Stomach (tissue), 9 donors: ENCODE data around the gene KIAA0232. TPM values are rescaled to one million over a fixed set of nuclear protein-coding genes. Genes with fewer than 3 reads are reported as not detected.

Experiments used
- DNase-seq, 2 donors: peaks; one replicate each; pipeline versions ENCODE4 v3.0.0 to v3.0.0-alpha.2; 2013 to 2019
- H3K27ac ChIP-seq, 5 donors: fragments of 200-600 bp in 4 of 5; sonication (generic) in 4 of 5; one replicate each; pipeline ENCODE4 v1.5.1; 2013 to 2019; ENCODE audit warnings: mild to moderate bottlenecking in 1 of 5, moderate library complexity in 1 of 5
- H3K27me3 ChIP-seq, 3 donors: fragments of 200-600 bp; sonication (generic); one replicate each; pipeline ENCODE4 v1.5.1; 2017 to 2019; ENCODE audit warnings: mixed run types in 1 of 3
- H3K36me3 ChIP-seq, 4 donors: fragments of 200-600 bp; sonication (generic); 1 replicate in 3 of 4; 2 replicates in 1 of 4; pipeline ENCODE4 v1.5.1; 2016 to 2019
- H3K4me1 ChIP-seq, 4 donors: fragments of 200-600 bp; sonication (generic); one replicate each; pipeline ENCODE4 v1.5.1; 2016 to 2019
- H3K4me3 ChIP-seq, 4 donors: fragments of 200-600 bp; sonication (generic) in 3 of 4; one replicate each; pipeline ENCODE4 v1.5.1; 2016 to 2019; ENCODE audit warnings: mild to moderate bottlenecking in 1 of 4
- H3K9me3 ChIP-seq, 4 donors: fragments of 200-600 bp; sonication (generic); one replicate each; pipeline ENCODE4 v1.5.1; 2016 to 2019
- EP300 ChIP-seq: sonication (generic); formaldehyde crosslinking; IDR thresholded peaks from one replicate; pipeline ENCODE4 v1.6.1; 2017; ENCODE audit warnings: antibody characterized with exemption
- POLR2A ChIP-seq, 4 donors: fragments of 450-650 bp; IDR thresholded peaks; one replicate each; pipeline ENCODE4 v1.6.1; 2016; ENCODE audit warnings: antibody characterized with exemption in 4 of 4, control low read depth in 2 of 4, mild to moderate bottlenecking in 1 of 4, moderate library complexity in 1 of 4
- POLR2AphosphoS5 ChIP-seq, 3 donors: sonication (generic); formaldehyde crosslinking; IDR thresholded peaks; one replicate each; pipeline ENCODE4 v1.6.1; 2016; ENCODE audit warnings: antibody characterized with exemption in 3 of 3
- WGBS, 5 donors: extraction: QIAGEN DNeasy Blood & Tissue Kit in 3 of 5; methylation state at CpG; one replicate each; pipeline versions ENCODE4 v1.1.5 to v1.1.7; 2013 to 2018; 5-methylcytosine and 5-hydroxymethylcytosine counted together
- intact Hi-C: fragments of 100-400 bp; cut with DNase I; formaldehyde crosslinking; loops from one replicate; pipeline ENCODE4 v1.15.1; 2023; ENCODE audit warnings: low total_unique reads
- polyA plus RNA-seq, 3 donors: library from polyadenylated mRNA; stranded (reverse); fragments of 200-250 nt; gene quantifications; one replicate each; pipeline ENCODE4 v1.2.3, GENCODE V29; 2013
- total RNA-seq, 5 donors: library from RNA; depleted of rRNA; stranded (reverse); fragments of >200 nt; gene quantifications; one replicate each; pipeline versions ENCODE4 v1.1.0 to v1.2.3, GENCODE V29; 2014 to 2016
- TF ChIP-seq, protein P1 (sequence below), 7 experiments: fragments of 450-650 bp in 4 of 7; fragments of 200-600 bp in 3 of 7; sonication (generic) in 3 of 7; IDR thresholded peaks; one replicate each; pipeline ENCODE4 v1.5.1; 2016 to 2019; ENCODE audit warnings: antibody characterized with exemption in 7 of 7, control low read depth in 2 of 7, mild to moderate bottlenecking in 1 of 7
- donor health status: healthy with polysubstance abuse.
- donor health status: Bipolar disorder and iron deficiency.
- donor health status: healthy.

The KIAA0232 gene
- total and polyA plus RNA-seq, 8 donors, result 5.1 to 48.1 (median 9.9) TPM

DNA sequence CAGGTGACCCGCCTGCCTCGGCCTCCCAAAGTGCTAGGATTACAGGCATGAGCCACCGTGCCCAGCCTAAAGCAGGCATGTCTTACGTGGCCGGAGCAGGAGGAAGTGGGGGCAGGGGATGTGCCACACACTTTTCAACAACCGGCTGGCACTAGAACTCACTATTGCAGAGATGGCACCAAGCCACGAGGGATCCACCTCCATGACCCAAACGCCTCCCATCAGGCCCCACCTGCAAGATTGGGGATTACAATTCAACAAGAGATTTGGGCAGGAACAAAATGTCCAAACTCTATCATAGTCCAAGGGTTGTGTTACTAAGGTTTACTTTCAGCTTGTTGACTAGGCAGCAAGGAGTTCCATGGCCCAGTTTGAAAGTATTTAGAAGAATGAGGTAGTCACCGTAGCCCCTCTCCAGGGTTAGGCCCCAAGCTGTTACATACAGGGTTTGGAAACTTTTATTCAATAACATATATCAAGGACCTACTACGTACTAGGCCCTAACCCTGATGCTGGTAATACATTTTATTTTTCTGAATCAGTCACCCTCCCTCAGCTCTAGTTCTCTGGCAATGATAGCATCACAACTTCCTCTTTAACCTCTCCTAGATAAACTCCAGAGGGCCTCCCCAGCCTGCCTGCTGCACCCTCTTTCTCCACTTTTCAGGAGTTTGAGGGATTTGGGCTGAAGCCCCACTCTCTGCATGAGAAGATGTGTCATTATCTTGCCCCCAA, 109.1 kb downstream of the KIAA0232 start:
- intact Hi-C loops, result no loop called here
- 70 to 89% (median 80%) methylated on average over 8 to 10 of the region's 10 CpGs for WGBS, 5 donors
- Histone ChIP-seq H3K4me1 (peaks cover 14 to 49% (median 32%) of the 10 kb centered on the region in 4 donors), H3K4me3 (peak overlapping the region in 1 of 4 donors; percentile 22), H3K36me3 (no peaks in the 10 kb centered on the region), H3K9me3 (peaks cover 0 to 12% (median 0%) of the 10 kb centered on the region in 4 donors), H3K27me3 (no peaks in the 10 kb centered on the region), H3K27ac (peak overlapping the region in 4 of 5 donors; percentile 2 to 76 (median 65))
- DNase-seq, result peak in 1 of 2 donors; percentile 24
- TF ChIP-seq POLR2AphosphoS5 (IDR thresholded peaks at IDR 0.05) (no peak), EP300 (no peak), POLR2A (IDR thresholded peaks at IDR 0.05) (no peak)
- TF ChIP-seq, protein P1, sequence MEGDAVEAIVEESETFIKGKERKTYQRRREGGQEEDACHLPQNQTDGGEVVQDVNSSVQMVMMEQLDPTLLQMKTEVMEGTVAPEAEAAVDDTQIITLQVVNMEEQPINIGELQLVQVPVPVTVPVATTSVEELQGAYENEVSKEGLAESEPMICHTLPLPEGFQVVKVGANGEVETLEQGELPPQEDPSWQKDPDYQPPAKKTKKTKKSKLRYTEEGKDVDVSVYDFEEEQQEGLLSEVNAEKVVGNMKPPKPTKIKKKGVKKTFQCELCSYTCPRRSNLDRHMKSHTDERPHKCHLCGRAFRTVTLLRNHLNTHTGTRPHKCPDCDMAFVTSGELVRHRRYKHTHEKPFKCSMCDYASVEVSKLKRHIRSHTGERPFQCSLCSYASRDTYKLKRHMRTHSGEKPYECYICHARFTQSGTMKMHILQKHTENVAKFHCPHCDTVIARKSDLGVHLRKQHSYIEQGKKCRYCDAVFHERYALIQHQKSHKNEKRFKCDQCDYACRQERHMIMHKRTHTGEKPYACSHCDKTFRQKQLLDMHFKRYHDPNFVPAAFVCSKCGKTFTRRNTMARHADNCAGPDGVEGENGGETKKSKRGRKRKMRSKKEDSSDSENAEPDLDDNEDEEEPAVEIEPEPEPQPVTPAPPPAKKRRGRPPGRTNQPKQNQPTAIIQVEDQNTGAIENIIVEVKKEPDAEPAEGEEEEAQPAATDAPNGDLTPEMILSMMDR (IDR thresholded peaks at IDR 0.05), result no peak

DNA sequence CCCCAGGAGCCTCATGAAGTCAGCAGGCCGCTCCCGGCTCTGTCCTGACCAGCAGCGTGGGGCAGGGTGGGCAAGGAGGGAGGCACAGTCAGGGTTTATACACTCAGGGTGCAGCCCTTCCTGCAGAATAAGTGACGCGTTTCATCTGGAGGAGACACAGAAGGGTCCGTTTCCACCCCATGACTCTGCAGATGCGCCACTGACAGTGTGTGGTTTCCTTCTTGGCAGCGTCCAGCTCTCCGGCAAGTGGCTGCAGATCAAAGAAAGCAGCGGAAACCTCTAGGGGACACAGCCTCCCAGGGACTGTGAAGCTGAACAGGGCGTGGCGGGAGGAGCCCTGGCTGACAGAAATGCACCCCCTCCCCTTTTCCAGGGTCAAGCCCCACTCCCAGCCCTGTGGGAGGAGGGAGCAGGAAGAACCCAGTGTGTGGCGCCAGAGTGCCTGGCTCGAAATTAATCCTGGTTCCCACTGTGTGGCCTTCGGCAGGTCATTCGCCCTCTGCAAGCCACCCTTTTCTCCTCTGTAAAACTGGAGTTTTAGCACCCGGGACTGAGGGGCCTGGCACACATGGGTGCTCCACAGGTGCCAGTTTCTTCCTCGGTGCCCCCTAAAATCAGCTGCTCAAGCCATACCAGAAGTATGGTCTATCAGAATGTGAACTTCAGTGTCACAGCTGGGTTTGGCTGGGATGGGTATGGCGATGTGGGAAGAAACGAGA, 109.8 kb downstream of the KIAA0232 start:
- peak; percentile 48 to 68 for DNase-seq
- Histone ChIP-seq H3K27ac (peak overlapping the region in 4 of 5 donors; percentile 2 to 76 (median 65)), H3K9me3 (peaks cover 0 to 12% (median 0%) of the 10 kb centered on the region in 4 donors), H3K36me3 (no peaks in the 10 kb centered on the region), H3K4me3 (peak overlapping the region in 1 of 4 donors; percentile 22), H3K4me1 (peaks cover 14 to 42% (median 31%) of the 10 kb centered on the region in 4 donors), H3K27me3 (no peaks in the 10 kb centered on the region)
- TF ChIP-seq POLR2AphosphoS5 (IDR thresholded peaks at IDR 0.05) (peak in 1 of 3 donors; percentile 23), POLR2A (IDR thresholded peaks at IDR 0.05) (no peak), EP300 (no peak)
- TF ChIP-seq, protein P1 (IDR thresholded peaks at IDR 0.05), result peak in 2 of 7 experiments; percentile 4 to 13
- 29 to 42% (median 34%) methylated on average over 20 of the region's 20 CpGs for WGBS, 5 donors
- intact Hi-C loops, result no loop called here

DNA sequence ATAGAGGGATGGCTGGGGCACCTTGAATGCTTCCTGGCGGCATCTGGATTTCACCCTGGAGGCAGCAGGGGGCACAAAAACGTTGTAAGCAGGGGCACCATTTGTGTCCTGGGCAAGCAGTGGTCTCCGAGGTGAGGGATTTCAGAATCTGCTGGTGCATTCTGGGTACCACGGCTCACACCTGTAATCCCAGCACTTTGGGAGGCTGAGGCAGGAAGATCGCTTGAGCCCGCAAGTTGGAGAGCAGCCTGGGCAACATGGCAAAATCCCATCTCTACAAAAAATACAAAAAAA, 110.3 kb downstream of the KIAA0232 start:
- Histone ChIP-seq H3K4me3 (no peak overlapping the region), H3K4me1 (peaks cover 14 to 40% (median 31%) of the 10 kb centered on the region in 4 donors), H3K27me3 (no peaks in the 10 kb centered on the region), H3K36me3 (no peaks in the 10 kb centered on the region), H3K27ac (peak overlapping the region in 4 of 5 donors; percentile 2 to 76 (median 65)), H3K9me3 (peaks cover 0 to 12% (median 0%) of the 10 kb centered on the region in 4 donors)
- DNase-seq, result peak in 1 of 2 donors; percentile 11
- intact Hi-C loops, result no loop called here
- no peak for TF ChIP-seq POLR2AphosphoS5 (IDR thresholded peaks at IDR 0.05)
- TF ChIP-seq EP300, result no peak
- TF ChIP-seq POLR2A (IDR thresholded peaks at IDR 0.05), result no peak
- TF ChIP-seq, protein P1 (IDR thresholded peaks at IDR 0.05), result no peak
- WGBS, 5 donors, result 79 to 86% (median 83%) methylated on average over 6 of the region's 6 CpGs

DNA sequence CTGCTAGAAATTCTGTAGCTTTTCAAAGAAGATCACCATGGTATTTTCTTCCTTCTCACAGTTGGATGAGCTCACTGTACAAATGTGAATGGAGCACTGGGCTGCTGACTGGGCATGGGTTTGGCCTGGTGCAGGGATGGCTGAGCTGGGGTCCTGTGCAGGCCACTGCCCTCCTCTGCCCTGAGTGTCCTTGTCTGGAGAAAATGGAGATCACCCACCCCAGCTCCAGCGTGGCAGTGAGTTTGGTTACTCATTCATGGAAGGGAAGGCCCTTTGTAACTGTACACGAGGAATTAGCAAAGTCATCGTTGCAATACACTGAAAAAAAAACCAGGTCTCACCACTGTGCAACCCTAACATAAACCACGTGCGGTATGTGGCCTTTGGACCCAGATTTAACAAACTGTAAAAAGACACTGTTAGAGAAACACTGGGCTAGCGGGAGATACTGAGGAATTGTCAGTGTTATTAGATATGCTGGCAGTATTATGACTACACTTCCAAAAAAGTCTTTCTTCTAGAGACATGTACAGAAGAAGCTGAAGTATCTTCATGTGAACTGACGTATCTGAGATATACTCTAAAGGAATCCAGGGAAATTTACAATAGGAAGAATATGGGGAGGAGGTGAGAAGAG, 111.0 kb downstream of the KIAA0232 start:
- peak overlapping the region in 4 of 5 donors; percentile 2 to 76 (median 63) for H3K27ac ChIP-seq
- H3K27me3 ChIP-seq, result no peaks in the 10 kb centered on the region
- 28 to 41% (median 37%) methylated on average over 7 of the region's 7 CpGs for WGBS, 5 donors

More for the DNA sequence above, 111.0 kb downstream of the KIAA0232 start:
- peaks cover 14 to 33% (median 25%) of the 10 kb centered on the region in 4 donors for H3K4me1 ChIP-seq
- TF ChIP-seq, protein P1 (IDR thresholded peaks at IDR 0.05), result no peak
- TF ChIP-seq POLR2AphosphoS5 (IDR thresholded peaks at IDR 0.05) (peak in 1 of 3 donors; percentile 38), POLR2A (IDR thresholded peaks at IDR 0.05) (no peak), EP300 (no peak)
- H3K9me3 ChIP-seq, result peaks cover 0 to 12% (median 0%) of the 10 kb centered on the region in 4 donors
- no peaks in the 10 kb centered on the region for H3K36me3 ChIP-seq
- peak; percentile 29 to 86 for DNase-seq
- intact Hi-C loops, result no loop called here
- H3K4me3 ChIP-seq, result no peak overlapping the region
